Measurements from ENCODE around the gene SLC16A10. TPM values are rescaled to one million over a fixed set of nuclear protein-coding genes. Genes with fewer than 3 reads are reported as not detected.
A peak's percentile ranks its signal among the peaks of the same experiment; 100 is the strongest.
"Not testable (repeated sequence)": the region's sequence is repeated elsewhere in the genome, so short reads cannot be mapped to it uniquely, and the experiment has no call there.

The SLC16A10 gene
- total RNA-seq, 1 donor from 2014 or later = 4.1 TPM

DNA sequence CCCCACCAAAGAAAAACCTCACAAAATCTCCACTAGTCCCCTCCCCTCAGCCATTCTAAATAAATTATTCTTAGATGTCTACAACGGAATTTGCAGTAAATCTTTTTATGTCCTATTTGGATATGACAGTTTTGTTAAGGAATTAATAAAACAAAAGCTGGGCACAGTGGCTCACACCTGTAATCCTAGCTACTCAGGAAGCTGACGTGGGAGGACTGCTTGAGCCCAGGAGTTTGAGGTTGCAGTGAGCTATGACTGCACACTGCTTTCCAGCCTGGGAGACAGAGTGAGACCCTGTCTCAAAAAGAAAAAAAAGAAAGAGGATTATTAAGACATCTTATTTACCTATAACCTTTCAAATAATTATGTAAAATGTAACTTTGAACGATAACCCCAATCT lies 165.4 kb downstream of the SLC16A10 start:
- H3K27me3 Mint-ChIP-seq (ENCODE audit: unreplicated experiment) = peaks cover 3% of the 10 kb centered on the region
- no peak overlapping the region for H3K4me3 Mint-ChIP-seq (ENCODE audit: unreplicated experiment)
- H3K4me1 Mint-ChIP-seq (ENCODE audit: low read depth, unreplicated experiment) = peaks cover 17% of the 10 kb centered on the region
- DNase-seq = no peak
- TF ChIP-seq, protein P1, sequence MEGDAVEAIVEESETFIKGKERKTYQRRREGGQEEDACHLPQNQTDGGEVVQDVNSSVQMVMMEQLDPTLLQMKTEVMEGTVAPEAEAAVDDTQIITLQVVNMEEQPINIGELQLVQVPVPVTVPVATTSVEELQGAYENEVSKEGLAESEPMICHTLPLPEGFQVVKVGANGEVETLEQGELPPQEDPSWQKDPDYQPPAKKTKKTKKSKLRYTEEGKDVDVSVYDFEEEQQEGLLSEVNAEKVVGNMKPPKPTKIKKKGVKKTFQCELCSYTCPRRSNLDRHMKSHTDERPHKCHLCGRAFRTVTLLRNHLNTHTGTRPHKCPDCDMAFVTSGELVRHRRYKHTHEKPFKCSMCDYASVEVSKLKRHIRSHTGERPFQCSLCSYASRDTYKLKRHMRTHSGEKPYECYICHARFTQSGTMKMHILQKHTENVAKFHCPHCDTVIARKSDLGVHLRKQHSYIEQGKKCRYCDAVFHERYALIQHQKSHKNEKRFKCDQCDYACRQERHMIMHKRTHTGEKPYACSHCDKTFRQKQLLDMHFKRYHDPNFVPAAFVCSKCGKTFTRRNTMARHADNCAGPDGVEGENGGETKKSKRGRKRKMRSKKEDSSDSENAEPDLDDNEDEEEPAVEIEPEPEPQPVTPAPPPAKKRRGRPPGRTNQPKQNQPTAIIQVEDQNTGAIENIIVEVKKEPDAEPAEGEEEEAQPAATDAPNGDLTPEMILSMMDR (IDR thresholded peaks at IDR 0.05; ENCODE audit: partially characterized antibody, unreplicated experiment) = no peak
- no peak overlapping the region for H3K27ac Mint-ChIP-seq (ENCODE audit: unreplicated experiment)
- H3K36me3 Mint-ChIP-seq (ENCODE audit: unreplicated experiment) = no peaks in the 10 kb centered on the region
- H3K9me3 Mint-ChIP-seq (ENCODE audit: unreplicated experiment) = no peaks in the 10 kb centered on the region

GRCh38 chr6:111254004-111254778 lies 166.9 kb downstream of the SLC16A10 start:
- no peak for DNase-seq
- Mint-ChIP-seq H3K9me3 (ENCODE audit: unreplicated experiment) (peaks cover 2% of the 10 kb centered on the region), H3K4me1 (ENCODE audit: low read depth, unreplicated experiment) (peaks cover 20% of the 10 kb centered on the region), H3K27ac (ENCODE audit: unreplicated experiment) (peak overlapping the region; percentile 72), H3K4me3 (ENCODE audit: unreplicated experiment) (no peak overlapping the region), H3K36me3 (ENCODE audit: unreplicated experiment) (no peaks in the 10 kb centered on the region), H3K27me3 (ENCODE audit: unreplicated experiment) (peaks cover 3% of the 10 kb centered on the region)
- TF ChIP-seq, protein P1 (IDR thresholded peaks at IDR 0.05; ENCODE audit: partially characterized antibody, unreplicated experiment) = no peak

GRCh38 chr6:111254779-111255166 lies 167.5 kb downstream of the SLC16A10 start:
- Mint-ChIP-seq H3K4me3 (ENCODE audit: unreplicated experiment) (peak overlapping the region; percentile 72), H3K9me3 (ENCODE audit: unreplicated experiment) (peaks cover 2% of the 10 kb centered on the region), H3K4me1 (ENCODE audit: low read depth, unreplicated experiment) (peaks cover 20% of the 10 kb centered on the region), H3K27me3 (ENCODE audit: unreplicated experiment) (peaks cover 3% of the 10 kb centered on the region), H3K36me3 (ENCODE audit: unreplicated experiment) (no peaks in the 10 kb centered on the region), H3K27ac (ENCODE audit: unreplicated experiment) (peak overlapping the region; percentile 72)
- DNase-seq = no peak
- TF ChIP-seq, protein P1 (IDR thresholded peaks at IDR 0.05; ENCODE audit: partially characterized antibody, unreplicated experiment) = no peak

- H3K4me1 Mint-ChIP-seq (ENCODE audit: low read depth, unreplicated experiment) = peaks cover 20% of the 10 kb centered on the region
Observed at GRCh38 chr6:111255838-111256237, 168.5 kb downstream of the SLC16A10 start.

GRCh38 chr6:111256646-111257045 lies 169.3 kb downstream of the SLC16A10 start:
- peaks cover 3% of the 10 kb centered on the region for H3K27me3 Mint-ChIP-seq (ENCODE audit: unreplicated experiment)
- H3K36me3 Mint-ChIP-seq (ENCODE audit: unreplicated experiment) = no peaks in the 10 kb centered on the region
- H3K9me3 Mint-ChIP-seq (ENCODE audit: unreplicated experiment) = peaks cover 2% of the 10 kb centered on the region
- no peak overlapping the region for H3K27ac Mint-ChIP-seq (ENCODE audit: unreplicated experiment)
- TF ChIP-seq, protein P1 (IDR thresholded peaks at IDR 0.05; ENCODE audit: partially characterized antibody, unreplicated experiment) = no peak
- H3K4me3 Mint-ChIP-seq (ENCODE audit: unreplicated experiment) = no peak overlapping the region
- no peak for DNase-seq
- peaks cover 22% of the 10 kb centered on the region for H3K4me1 Mint-ChIP-seq (ENCODE audit: low read depth, unreplicated experiment)

More at GRCh38 chr6:111255838-111256237, 168.5 kb downstream of the SLC16A10 start:
- H3K4me3 Mint-ChIP-seq (ENCODE audit: unreplicated experiment); H3K27me3 Mint-ChIP-seq (ENCODE audit: unreplicated experiment); H3K9me3 Mint-ChIP-seq (ENCODE audit: unreplicated experiment); H3K27ac Mint-ChIP-seq (ENCODE audit: unreplicated experiment); DNase-seq; H3K36me3 Mint-ChIP-seq (ENCODE audit: unreplicated experiment): not testable (repeated sequence)
